ENCODE results near the gene DENND10. TPM values are rescaled to one million over a fixed set of nuclear protein-coding genes. Genes with fewer than 3 reads are reported as not detected.
A peak's percentile ranks its signal among the peaks of the same experiment; 100 is the strongest.

The DENND10 gene, protein sequence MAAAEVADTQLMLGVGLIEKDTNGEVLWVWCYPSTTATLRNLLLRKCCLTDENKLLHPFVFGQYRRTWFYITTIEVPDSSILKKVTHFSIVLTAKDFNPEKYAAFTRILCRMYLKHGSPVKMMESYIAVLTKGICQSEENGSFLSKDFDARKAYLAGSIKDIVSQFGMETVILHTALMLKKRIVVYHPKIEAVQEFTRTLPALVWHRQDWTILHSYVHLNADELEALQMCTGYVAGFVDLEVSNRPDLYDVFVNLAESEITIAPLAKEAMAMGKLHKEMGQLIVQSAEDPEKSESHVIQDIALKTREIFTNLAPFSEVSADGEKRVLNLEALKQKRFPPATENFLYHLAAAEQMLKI
- 10 to 100 TPM; 39.9 to 41.3 TPM for total RNA-seq

DNA sequence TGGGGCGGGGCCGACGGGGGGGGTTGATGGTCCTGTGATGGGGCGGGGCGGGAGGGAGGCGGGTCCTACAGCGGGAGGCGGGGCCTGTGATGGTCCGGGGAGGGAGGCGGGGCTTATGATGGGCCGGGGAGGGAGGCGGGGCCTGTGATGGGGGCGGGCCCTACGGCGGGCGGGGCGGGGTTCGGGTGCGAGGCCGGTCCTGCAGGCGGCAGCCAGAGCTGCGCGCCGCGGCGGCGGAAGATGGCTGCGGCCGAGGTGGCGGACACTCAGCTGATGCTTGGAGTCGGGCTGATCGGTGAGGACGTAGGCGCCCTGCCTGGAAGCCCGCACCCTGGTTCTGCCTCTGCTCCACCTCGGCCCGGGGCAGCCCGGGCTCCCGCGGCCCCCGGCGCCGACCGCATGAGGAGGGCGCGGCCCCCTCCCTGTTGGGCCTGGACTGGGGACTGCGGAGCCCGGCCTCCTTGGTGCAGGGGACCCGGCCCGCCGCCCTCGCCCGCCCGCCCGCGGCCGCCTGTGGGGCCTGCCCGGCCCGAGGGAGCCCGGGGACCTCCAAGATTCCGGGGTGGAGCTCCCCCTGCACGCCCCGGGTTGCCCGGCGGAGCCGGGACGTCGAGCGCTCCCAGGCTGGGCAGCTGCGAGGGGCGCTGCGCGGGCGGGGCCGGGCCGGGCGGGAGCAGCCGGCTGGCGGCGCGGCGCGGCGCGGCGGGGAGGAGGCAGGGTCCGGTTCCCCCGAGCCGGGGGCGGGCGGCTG is at the start of gene DENND10:
TSS of gene DENND10 (plus strand) at position 211 of the 751 bp plus-strand sequence. CDS start at position 241, 30 bp downstream.
- Mint-ChIP-seq H3K9me3 (ENCODE audit: insufficient read depth) (no peaks in the 10 kb centered on the region), H3K36me3 (ENCODE audit: low read depth) (peaks cover 11% of the 10 kb centered on the region), H3K27ac (peak within 1 kb of the TSS; percentile 60), H3K4me1 (ENCODE audit: low read depth) (peaks cover 31% of the 10 kb centered on the region), H3K27me3 (ENCODE audit: low read depth) (peaks cover 2% of the 10 kb centered on the region), H3K4me3 (peak within 1 kb of the TSS; percentile 78)
- POLR2A ChIA-PET, result interaction anchor here (0.5 to 4.4 kb wide), 14 partner anchors 8 to 103 kb away, joined by 3 to 37 read pairs (median 4); partner anchors contain the start of genes EIF3A and SFXN4
- CTCF ChIA-PET, result interaction anchor here (0.8 to 1.5 kb wide), 6 partner anchors 8 to 85 kb away, joined by 3 to 5 read pairs (median 4); no protein-coding TSS in a partner anchor
- ATAC-seq (peak; percentile 85), DNase-seq (peak; percentile 81)

DNA sequence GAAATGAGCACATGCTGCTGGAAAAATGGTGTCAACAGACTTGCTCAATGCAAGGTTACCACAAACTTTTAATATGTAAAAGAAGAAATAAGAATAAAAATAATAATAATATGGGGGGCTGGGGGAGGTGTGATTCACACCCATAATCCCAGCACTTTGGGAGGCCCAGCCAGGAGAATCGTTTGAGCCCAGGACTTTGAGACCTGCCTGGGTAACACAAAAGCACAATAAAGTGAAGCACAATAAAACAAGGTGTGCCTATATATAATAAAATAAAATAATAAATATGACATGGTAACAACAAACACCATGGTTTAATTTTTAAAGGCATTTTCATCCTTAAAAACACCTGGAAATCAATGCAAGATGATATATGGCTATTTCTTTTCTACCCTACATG is 48.4 kb upstream of the DENND10 start:
- peaks cover 3% of the 10 kb centered on the region for H3K4me1 Mint-ChIP-seq (ENCODE audit: low read depth)
- CTCF ChIA-PET, result no interaction called here
- H3K27me3 Mint-ChIP-seq (ENCODE audit: low read depth), result no peaks in the 10 kb centered on the region

DNA sequence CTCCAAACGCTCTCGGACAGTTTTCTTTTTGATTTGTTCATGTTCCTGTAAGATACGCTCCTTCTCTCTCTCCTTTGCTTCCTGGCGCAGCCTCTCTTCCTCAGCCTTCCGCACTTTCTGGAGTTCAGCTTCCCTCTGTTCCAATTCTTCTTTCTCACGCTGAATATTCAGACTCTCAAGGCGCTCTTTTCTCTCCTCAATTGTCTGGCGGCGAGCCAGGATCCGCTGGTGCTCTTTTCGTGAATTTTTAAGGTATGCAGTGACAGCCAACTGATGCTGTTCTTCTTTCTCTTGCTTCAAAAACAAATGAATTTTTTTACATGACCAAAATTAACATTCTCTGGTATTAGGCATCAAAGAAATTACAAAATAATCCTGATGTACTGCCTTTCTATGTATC is 45.9 kb upstream of the DENND10 start:
- CTCF ChIA-PET, result no interaction called here
- peaks cover 79% of the 10 kb centered on the region for H3K36me3 Mint-ChIP-seq (ENCODE audit: low read depth)

More for the DNA sequence above, 48.4 kb upstream of the DENND10 start:
- no peaks in the 10 kb centered on the region for H3K9me3 Mint-ChIP-seq (ENCODE audit: insufficient read depth)
- DNase-seq (no peak), ATAC-seq (no peak)
- POLR2A ChIA-PET, result no interaction called here
- no peak overlapping the region for H3K4me3 Mint-ChIP-seq
- peaks cover 85% of the 10 kb centered on the region for H3K36me3 Mint-ChIP-seq (ENCODE audit: low read depth)
- no peak overlapping the region for H3K27ac Mint-ChIP-seq

DNA sequence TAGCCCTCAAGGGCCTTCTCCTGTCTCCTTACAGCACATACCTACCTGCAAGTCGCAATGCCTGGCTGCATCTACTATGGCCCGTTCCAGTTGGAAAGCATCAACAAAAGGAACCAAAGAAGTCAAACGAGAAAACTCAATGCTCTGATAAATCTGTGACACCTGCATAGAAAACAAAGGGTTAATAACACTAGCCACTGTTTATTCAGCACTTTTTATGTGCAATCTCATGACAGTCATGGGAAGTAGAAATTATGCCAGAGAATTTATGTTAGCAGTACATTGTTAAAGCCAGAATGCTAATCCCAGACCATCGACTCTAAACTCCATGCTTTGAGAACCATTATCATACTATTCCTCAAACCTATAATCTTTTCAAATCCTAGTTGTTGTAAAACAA is 44.4 kb upstream of the DENND10 start:
- DNase-seq, result no peak
- peaks cover 7% of the 10 kb centered on the region for H3K4me1 Mint-ChIP-seq (ENCODE audit: low read depth)
- ChIA-PET POLR2A (no interaction called here), CTCF (no interaction called here)
- H3K36me3 Mint-ChIP-seq (ENCODE audit: low read depth), result peaks cover 85% of the 10 kb centered on the region
- H3K4me3 Mint-ChIP-seq, result no peak overlapping the region
- H3K27ac Mint-ChIP-seq, result no peak overlapping the region
- no peaks in the 10 kb centered on the region for H3K27me3 Mint-ChIP-seq (ENCODE audit: low read depth)
- H3K9me3 Mint-ChIP-seq (ENCODE audit: insufficient read depth), result no peaks in the 10 kb centered on the region
- no peak for ATAC-seq

More for the DNA sequence above, 45.9 kb upstream of the DENND10 start:
- POLR2A ChIA-PET, result interaction anchor here (0.8 to 0.9 kb wide), 2 partner anchors 12 to 22 kb away, joined by 3 read pairs; partner anchors contain the start of gene EIF3A
- ATAC-seq (no peak), DNase-seq (no peak)
- H3K9me3 Mint-ChIP-seq (ENCODE audit: insufficient read depth), result no peaks in the 10 kb centered on the region
- H3K4me1 Mint-ChIP-seq (ENCODE audit: low read depth), result peaks cover 5% of the 10 kb centered on the region
- H3K27ac Mint-ChIP-seq, result no peak overlapping the region
- H3K4me3 Mint-ChIP-seq, result no peak overlapping the region
- no peaks in the 10 kb centered on the region for H3K27me3 Mint-ChIP-seq (ENCODE audit: low read depth)

DNA sequence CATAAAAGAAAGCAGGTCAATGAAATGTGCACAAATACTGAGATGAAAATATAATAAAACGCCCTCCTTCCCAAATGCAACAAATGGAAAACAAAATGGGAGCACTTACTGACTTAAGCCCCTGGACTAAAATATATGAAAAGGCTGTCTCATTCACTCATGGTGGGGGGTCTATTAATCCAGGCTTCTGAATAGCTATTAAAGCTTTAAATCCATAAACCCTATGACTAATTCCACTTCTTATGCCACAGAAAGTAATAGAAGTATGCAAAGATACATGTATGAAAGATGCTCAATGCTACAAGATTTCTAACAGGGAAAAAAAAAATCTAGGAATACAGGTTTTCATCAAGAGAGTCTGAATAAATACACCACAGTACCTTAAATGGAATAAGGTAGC is 43.8 kb upstream of the DENND10 start:
- H3K9me3 Mint-ChIP-seq (ENCODE audit: insufficient read depth), result no peaks in the 10 kb centered on the region
- H3K27me3 Mint-ChIP-seq (ENCODE audit: low read depth), result no peaks in the 10 kb centered on the region
- H3K4me1 Mint-ChIP-seq (ENCODE audit: low read depth), result peaks cover 7% of the 10 kb centered on the region
- H3K4me3 Mint-ChIP-seq, result no peak overlapping the region
- no peak overlapping the region for H3K27ac Mint-ChIP-seq
- no peak for ATAC-seq
- ChIA-PET CTCF (no interaction called here), POLR2A (no interaction called here)
- peaks cover 86% of the 10 kb centered on the region for H3K36me3 Mint-ChIP-seq (ENCODE audit: low read depth)
- DNase-seq, result no peak

DNA sequence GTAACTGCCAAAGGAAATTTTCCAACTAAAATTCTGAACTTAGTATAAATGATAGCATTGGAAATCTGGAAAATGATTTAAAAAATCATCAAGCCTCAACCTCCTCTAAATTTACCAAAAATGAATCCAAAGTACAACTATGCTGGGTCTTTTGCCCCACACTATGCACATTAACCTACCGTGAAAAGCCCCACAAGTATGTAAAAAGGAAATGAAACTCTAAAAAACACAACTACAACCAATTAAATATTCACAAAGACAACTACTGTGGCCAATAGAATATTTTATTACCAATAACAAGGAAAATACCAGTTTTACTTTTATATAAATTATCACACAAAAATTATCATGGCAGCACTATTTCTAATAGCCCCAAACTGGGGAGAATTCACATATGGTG is 42.6 kb upstream of the DENND10 start:
- Mint-ChIP-seq H3K4me3 (no peak overlapping the region), H3K27ac (no peak overlapping the region), H3K36me3 (ENCODE audit: low read depth) (peaks cover 84% of the 10 kb centered on the region), H3K4me1 (ENCODE audit: low read depth) (peaks cover 7% of the 10 kb centered on the region), H3K27me3 (ENCODE audit: low read depth) (no peaks in the 10 kb centered on the region), H3K9me3 (ENCODE audit: insufficient read depth) (no peaks in the 10 kb centered on the region)
- ATAC-seq (no peak), DNase-seq (no peak)
- POLR2A ChIA-PET, result interaction anchor here (0.5 kb wide), 1 partner anchor 515 kb away, joined by 3 read pairs; no protein-coding TSS in a partner anchor
- CTCF ChIA-PET, result no interaction called here

DNA sequence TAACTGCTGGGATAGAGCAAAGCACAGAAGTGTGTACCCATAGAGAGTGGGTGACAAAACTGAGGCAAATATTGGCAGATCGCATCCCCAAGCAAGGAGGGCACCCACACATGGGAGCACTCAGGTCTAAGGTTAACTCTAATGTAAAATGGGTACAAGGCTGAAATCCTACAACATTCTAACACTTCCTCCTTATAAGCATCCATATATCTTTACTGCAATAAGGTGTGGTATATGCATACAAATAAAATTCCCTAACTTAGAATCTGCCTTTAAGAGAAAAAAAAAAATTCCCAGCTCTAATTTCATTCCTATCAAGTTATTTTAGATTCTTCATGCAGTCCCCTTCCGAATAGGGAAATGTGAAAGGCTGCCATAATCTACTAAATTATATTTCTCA is 42.0 kb upstream of the DENND10 start:
- H3K27ac Mint-ChIP-seq, result no peak overlapping the region

DNA sequence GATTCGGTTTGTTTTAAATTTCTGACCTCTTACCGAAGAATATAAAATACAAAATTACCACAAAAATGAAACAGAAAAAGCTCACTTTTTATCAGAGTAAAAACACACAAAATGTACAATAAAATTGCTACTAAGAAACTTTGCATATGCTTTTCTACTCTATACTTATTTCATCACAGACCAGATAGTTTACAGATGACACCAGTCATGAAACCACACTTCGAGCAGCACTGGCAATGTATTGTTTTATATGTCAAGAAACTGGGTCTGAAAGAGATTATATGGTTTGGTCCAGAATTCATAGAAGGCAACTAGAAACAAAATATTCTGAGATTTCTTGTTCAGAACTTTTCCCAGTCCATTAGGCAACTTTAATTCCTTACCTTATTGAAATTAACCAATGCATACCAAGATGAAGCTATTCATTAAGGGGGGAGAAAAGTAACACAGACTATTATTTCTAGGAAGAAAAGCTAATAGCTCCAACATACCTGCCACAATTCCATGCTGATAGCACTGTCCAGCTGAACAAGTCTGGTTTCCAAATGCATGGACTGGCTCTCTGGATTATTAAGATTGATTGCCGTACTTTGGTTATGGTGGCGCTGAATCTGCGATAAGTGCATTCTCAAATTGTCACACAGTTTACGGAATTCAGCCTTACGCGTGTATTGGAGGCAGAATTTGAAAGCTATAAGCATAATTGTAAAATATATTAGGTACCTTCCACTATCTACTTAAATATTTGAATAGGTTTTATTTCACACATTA is 33.3 kb upstream of the DENND10 start:
- CTCF ChIA-PET, result interaction anchor here (0.6 to 0.9 kb wide), 2 partner anchors 10 to 90 kb away, joined by 3 read pairs; partner anchors contain the start of gene EIF3A
- H3K9me3 Mint-ChIP-seq (ENCODE audit: insufficient read depth), result no peaks in the 10 kb centered on the region

More for the DNA sequence above, 42.0 kb upstream of the DENND10 start:
- Mint-ChIP-seq H3K4me3 (no peak overlapping the region), H3K9me3 (ENCODE audit: insufficient read depth) (no peaks in the 10 kb centered on the region), H3K27me3 (ENCODE audit: low read depth) (no peaks in the 10 kb centered on the region), H3K36me3 (ENCODE audit: low read depth) (peaks cover 83% of the 10 kb centered on the region), H3K4me1 (ENCODE audit: low read depth) (peaks cover 7% of the 10 kb centered on the region)
- ATAC-seq, result no peak
- CTCF ChIA-PET, result no interaction called here
- POLR2A ChIA-PET, result interaction anchor here (0.5 kb wide), 1 partner anchor 515 kb away, joined by 3 read pairs; no protein-coding TSS in a partner anchor
- no peak for DNase-seq

DNA sequence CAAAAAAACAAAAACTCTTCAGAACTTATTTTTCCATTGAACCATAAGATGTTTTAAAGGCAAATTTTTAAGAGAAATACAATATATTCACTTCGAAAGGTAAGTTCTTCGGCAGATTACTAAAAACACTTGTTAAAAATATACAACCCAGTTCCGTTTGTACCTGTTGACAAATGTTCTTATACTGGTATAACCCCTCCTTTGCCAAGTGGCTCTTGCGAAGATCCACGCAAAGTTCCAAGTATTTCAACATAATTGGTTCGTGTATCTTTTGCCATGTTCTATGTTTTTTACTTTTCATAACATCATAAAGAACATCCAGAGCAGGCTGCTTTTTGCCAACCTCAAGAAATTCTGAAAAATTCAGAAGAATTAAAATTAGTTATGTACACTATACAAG is 30.3 kb upstream of the DENND10 start:
- peaks cover 70% of the 10 kb centered on the region for H3K36me3 Mint-ChIP-seq (ENCODE audit: low read depth)
- H3K4me1 Mint-ChIP-seq (ENCODE audit: low read depth), result peaks cover 44% of the 10 kb centered on the region
- no peak overlapping the region for H3K4me3 Mint-ChIP-seq
- H3K9me3 Mint-ChIP-seq (ENCODE audit: insufficient read depth), result no peaks in the 10 kb centered on the region
- CTCF ChIA-PET, result no interaction called here
- no peak for ATAC-seq
- no peaks in the 10 kb centered on the region for H3K27me3 Mint-ChIP-seq (ENCODE audit: low read depth)
- H3K27ac Mint-ChIP-seq, result peak overlapping the region; percentile 53
- DNase-seq, result no peak
- POLR2A ChIA-PET, result interaction anchor here (0.6 to 0.7 kb wide), 3 partner anchors 20 to 46 kb away, joined by 3 read pairs; no protein-coding TSS in a partner anchor

More for the DNA sequence above, 33.3 kb upstream of the DENND10 start:
- Mint-ChIP-seq H3K27ac (no peak overlapping the region), H3K36me3 (ENCODE audit: low read depth) (peaks cover 75% of the 10 kb centered on the region), H3K4me1 (ENCODE audit: low read depth) (peaks cover 26% of the 10 kb centered on the region), H3K4me3 (no peak overlapping the region), H3K27me3 (ENCODE audit: low read depth) (no peaks in the 10 kb centered on the region)
- ATAC-seq (no peak), DNase-seq (no peak)
- POLR2A ChIA-PET, result interaction anchor here (0.8 to 2.2 kb wide), 2 partner anchors 10 to 13 kb away, joined by 3 to 12 read pairs; partner anchors contain the start of gene EIF3A

DNA sequence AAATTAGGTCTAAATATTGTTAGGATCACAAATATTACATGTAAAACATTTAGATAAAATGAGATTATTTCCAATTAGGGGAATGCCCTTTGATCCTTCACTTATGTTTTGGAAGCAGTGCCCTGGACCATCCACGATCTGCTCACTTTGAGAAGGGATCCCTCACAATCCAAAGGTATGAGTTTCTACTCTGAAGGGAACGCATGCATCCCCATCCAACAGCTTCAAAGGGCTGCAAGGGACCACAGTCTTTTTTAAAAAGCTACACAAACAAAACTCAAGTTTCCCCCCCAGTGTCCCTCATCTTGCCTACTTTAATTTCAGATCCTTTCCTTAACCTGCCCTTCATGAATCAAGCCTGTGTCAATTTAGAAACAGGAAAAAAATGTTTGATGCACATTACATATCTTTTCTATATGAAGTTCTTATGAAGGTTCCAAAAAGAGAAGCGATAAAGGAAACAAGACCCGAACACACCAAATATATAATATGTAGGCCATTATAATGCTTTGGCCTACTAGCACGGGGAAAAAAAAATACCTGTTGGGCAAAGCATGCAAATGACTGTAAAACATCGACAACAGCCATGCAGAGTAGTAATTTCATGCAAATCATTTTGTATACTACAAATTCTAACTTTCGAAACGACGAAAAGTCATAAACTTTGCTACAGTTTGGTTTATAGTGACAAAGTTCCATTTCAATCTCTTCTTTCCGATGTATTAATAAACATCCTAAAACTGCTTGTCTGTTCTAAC is 25.3 kb upstream of the DENND10 start:
- CTCF ChIA-PET, result interaction anchor here (1.4 kb wide), 1 partner anchor 46 kb away, joined by 3 read pairs; no protein-coding TSS in a partner anchor
- POLR2A ChIA-PET, result interaction anchor here (1.2 to 3.7 kb wide), 3 partner anchors 12 to 53 kb away, joined by 4 to 34 read pairs (median 10); partner anchors contain the start of gene DENND10
- ATAC-seq (no peak), DNase-seq (no peak)
- peak overlapping the region; percentile 94 for H3K4me3 Mint-ChIP-seq
- H3K9me3 Mint-ChIP-seq (ENCODE audit: insufficient read depth), result no peaks in the 10 kb centered on the region
- peaks cover 54% of the 10 kb centered on the region for H3K36me3 Mint-ChIP-seq (ENCODE audit: low read depth)
- peak overlapping the region; percentile 96 for H3K27ac Mint-ChIP-seq
- H3K4me1 Mint-ChIP-seq (ENCODE audit: low read depth), result peaks cover 47% of the 10 kb centered on the region
- H3K27me3 Mint-ChIP-seq (ENCODE audit: low read depth), result no peaks in the 10 kb centered on the region

Data from activated CD8-positive, alpha-beta T cell treated with anti-CD3 and anti-CD28 coated beads, Interleukin-2, amount 10 ng/mL, durations not matched to agents 7 days and 5 days (primary cell).